OCI-LY3 (cell line): ENCODE measurements around the gene MRPS11.

Experiments used
- H2AFZ ChIP-seq: fragments of 200-600, 300-600 bp; shearing (Covaris generic); 2 replicates; pipeline ENCODE4 v1.6.0; 2014; ENCODE audit warnings: antibody characterized with exemption, low read depth, low read length
- H3K27ac ChIP-seq: fragments of 200-600, 300-600 bp; sonication (generic); 2 replicates; pipeline ENCODE4 v1.5.1; 2014; ENCODE audit warnings: mild to moderate bottlenecking, low read length, moderate library complexity, mixed read lengths
- H3K27me3 ChIP-seq: fragments of 200-600, 300-600 bp; sonication (generic); 2 replicates; pipeline ENCODE4 v1.6.1; 2014; ENCODE audit warnings: low read depth, low read length, mixed read lengths
- H3K36me3 ChIP-seq: fragments of 200-600, 300-600 bp; sonication (generic); replicated peaks from 2 replicates; pipeline ENCODE3; 2014; ENCODE audit warnings: low read depth, low read length, mixed read lengths
- H3K4me1 ChIP-seq: fragments of 300-600, 200-600 bp; sonication (generic); 2 replicates; pipeline ENCODE4 v1.6.1; 2014; ENCODE audit warnings: low read length, mixed read lengths
- H3K4me2 ChIP-seq: fragments of 200-600, 300-600 bp; sonication (generic); 2 replicates; pipeline ENCODE4 v1.6.1; 2014; ENCODE audit warnings: low read length, mixed read lengths
- H3K4me3 ChIP-seq: fragments of 300-600, 200-600 bp; sonication (generic); 2 replicates; pipeline ENCODE4 v1.5.1; 2014; ENCODE audit warnings: antibody characterized with exemption, mild to moderate bottlenecking, low read length, moderate library complexity
- H3K79me2 ChIP-seq: fragments of 300-600, 200-600 bp; shearing (Covaris generic); 2 replicates; pipeline ENCODE4 v1.6.1; 2014; ENCODE audit warnings: mild to moderate bottlenecking, low read length, mixed read lengths
- H3K9ac ChIP-seq: fragments of 300-600, 200-600 bp; shearing (Covaris generic); 2 replicates; pipeline ENCODE4 v1.6.0; 2014; ENCODE audit warnings: mild to moderate bottlenecking, low read length, moderate library complexity
- H3K9me3 ChIP-seq: fragments of 200-600, 300-600 bp; shearing (Covaris generic); 2 replicates; pipeline ENCODE4 v1.6.1; 2014; ENCODE audit warnings: low read length, mixed read lengths; ENCODE audit not compliant: insufficient read depth
- H4K20me1 ChIP-seq: fragments of 200-600, 300-600 bp; sonication (generic); 2 replicates; pipeline ENCODE4 v1.6.1; 2016; ENCODE audit warnings: low read length, mixed read lengths; ENCODE audit not compliant: insufficient read depth
- EZH2phosphoT487 ChIP-seq: fragments of 200-600 bp; shearing (Covaris generic); IDR thresholded peaks from 2 replicates; pipeline ENCODE4 v1.6.1; 2018; ENCODE audit warnings: antibody characterized with exemption, mixed run types, low read depth
- TF ChIP-seq, protein P1 (sequence below): fragments of 200-600, 300-600 bp; sonication (generic); IDR thresholded peaks from 2 replicates; pipeline ENCODE4 v1.5.1; 2014; ENCODE audit warnings: antibody characterized with exemption, low read length, low read depth

Gene MRPS11

DNA sequence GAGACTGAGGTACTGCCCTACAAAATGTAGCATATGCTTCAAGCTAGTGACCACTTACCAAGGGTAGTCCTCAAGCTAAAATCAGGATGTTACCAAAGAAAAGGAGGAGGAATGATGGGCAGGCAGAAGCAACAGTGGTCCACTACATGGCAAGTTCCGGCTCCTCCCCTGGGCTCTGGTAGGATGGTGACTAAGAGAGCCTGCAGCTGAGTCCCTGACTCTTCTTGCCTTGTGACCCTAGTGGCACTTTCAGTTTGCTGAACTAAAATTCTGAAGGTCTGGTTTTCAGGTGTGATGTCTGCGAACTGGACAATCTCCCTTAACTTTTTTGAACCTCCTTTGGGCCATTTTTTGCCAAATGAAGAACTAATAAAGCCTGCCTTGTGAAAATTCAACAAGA, 41.2 kb upstream of the MRPS11 start:
- Histone ChIP-seq H3K4me3 (no peak overlapping the region), H3K79me2 (no peaks in the 10 kb centered on the region), H2AFZ (no peak overlapping the region), H3K9me3 (no peaks in the 10 kb centered on the region), H3K9ac (no peak overlapping the region), H3K27ac (no peak overlapping the region), H4K20me1 (no peaks in the 10 kb centered on the region), H3K4me2 (no peak overlapping the region), H3K27me3 (peaks cover 70% of the 10 kb centered on the region), H3K36me3 (no peaks in the 10 kb centered on the region), H3K4me1 (no peaks in the 10 kb centered on the region)
- no peak for TF ChIP-seq EZH2phosphoT487
- TF ChIP-seq, protein P1, sequence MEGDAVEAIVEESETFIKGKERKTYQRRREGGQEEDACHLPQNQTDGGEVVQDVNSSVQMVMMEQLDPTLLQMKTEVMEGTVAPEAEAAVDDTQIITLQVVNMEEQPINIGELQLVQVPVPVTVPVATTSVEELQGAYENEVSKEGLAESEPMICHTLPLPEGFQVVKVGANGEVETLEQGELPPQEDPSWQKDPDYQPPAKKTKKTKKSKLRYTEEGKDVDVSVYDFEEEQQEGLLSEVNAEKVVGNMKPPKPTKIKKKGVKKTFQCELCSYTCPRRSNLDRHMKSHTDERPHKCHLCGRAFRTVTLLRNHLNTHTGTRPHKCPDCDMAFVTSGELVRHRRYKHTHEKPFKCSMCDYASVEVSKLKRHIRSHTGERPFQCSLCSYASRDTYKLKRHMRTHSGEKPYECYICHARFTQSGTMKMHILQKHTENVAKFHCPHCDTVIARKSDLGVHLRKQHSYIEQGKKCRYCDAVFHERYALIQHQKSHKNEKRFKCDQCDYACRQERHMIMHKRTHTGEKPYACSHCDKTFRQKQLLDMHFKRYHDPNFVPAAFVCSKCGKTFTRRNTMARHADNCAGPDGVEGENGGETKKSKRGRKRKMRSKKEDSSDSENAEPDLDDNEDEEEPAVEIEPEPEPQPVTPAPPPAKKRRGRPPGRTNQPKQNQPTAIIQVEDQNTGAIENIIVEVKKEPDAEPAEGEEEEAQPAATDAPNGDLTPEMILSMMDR: no peak

GRCh38 chr15:88428053-88428452, 39.5 kb upstream of the MRPS11 start:
- Histone ChIP-seq H2AFZ (no peak overlapping the region), H3K9me3 (no peaks in the 10 kb centered on the region), H3K36me3 (no peaks in the 10 kb centered on the region), H3K4me1 (no peaks in the 10 kb centered on the region), H3K4me3 (no peak overlapping the region), H3K27ac (no peak overlapping the region), H3K79me2 (no peaks in the 10 kb centered on the region), H3K27me3 (peaks cover 69% of the 10 kb centered on the region), H3K9ac (no peak overlapping the region), H4K20me1 (no peaks in the 10 kb centered on the region), H3K4me2 (no peak overlapping the region)
- no peak for TF ChIP-seq EZH2phosphoT487
- TF ChIP-seq, protein P1: no peak

DNA sequence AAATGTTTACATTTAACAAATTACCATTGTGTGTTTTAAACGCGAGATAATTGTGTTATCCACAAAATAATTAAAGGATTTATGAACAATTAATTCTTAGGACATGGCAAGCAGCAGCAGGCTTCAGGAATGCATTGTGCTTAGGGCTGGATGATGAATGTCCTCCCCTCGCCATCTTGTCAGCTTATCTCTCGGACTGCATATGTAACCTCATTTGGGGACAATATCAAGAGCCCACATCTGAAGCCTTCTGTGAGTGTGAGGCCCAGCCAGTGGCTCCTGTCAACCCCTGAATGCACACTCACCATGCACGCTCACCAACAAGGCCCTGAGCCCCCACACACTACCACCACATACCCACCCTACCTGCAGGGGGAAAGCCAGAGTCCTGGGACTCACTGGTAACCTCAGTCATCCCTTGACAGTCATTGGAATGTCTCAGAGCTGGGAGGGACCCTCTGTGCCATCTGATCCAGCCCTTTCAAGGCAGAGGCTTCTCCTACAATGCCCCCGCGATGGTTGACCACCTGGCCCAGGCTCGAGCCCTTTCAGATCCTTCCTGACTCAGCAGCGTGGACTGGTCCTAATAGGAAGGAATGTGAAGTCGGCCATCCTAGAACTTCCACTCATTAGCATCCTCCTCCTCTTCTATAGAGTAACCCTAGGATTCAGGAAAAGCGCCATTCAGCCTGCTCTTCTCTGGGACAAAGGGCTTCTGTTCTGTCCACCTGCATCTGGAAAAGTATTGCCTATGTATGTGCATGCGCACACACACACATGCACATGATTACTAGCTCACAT, 38.5 kb upstream of the MRPS11 start:
- H3K36me3 ChIP-seq: no peaks in the 10 kb centered on the region
- no peaks in the 10 kb centered on the region for H3K79me2 ChIP-seq
- no peak overlapping the region for H2AFZ ChIP-seq
- H3K9me3 ChIP-seq: no peaks in the 10 kb centered on the region
- H4K20me1 ChIP-seq: no peaks in the 10 kb centered on the region
- H3K4me3 ChIP-seq: no peak overlapping the region
- TF ChIP-seq, protein P1: no peak
- peaks cover 73% of the 10 kb centered on the region for H3K27me3 ChIP-seq
- H3K9ac ChIP-seq: no peak overlapping the region
- no peaks in the 10 kb centered on the region for H3K4me1 ChIP-seq
- H3K4me2 ChIP-seq: no peak overlapping the region
- no peak overlapping the region for H3K27ac ChIP-seq

DNA sequence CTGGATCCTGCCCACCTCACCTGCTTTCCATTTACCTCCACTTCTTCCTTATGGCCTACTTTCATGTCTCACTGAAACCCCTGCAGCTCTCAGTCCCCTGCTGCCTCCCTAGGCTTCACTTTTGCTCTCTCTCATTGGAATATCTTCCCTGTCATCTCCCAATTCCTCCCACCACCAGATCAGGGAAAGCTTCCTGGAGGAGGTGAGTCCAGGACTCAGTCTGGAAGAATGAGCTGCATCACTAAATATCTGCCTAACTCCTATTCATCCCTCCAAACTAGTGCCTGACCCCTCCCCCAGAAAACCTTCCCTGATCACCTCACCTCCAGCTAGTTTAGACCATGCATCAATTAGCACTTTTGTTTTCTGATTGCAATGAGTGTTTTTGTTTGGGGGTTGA, 37.5 kb upstream of the MRPS11 start:
- H3K9me3 ChIP-seq: no peaks in the 10 kb centered on the region
- H3K79me2 ChIP-seq: no peaks in the 10 kb centered on the region
- H3K27me3 ChIP-seq: peaks cover 74% of the 10 kb centered on the region
- H3K4me1 ChIP-seq: no peaks in the 10 kb centered on the region
- TF ChIP-seq, protein P1: no peak
- no peak for TF ChIP-seq EZH2phosphoT487
- H4K20me1 ChIP-seq: no peaks in the 10 kb centered on the region
- no peak overlapping the region for H3K27ac ChIP-seq
- no peak overlapping the region for H3K4me2 ChIP-seq
- no peak overlapping the region for H2AFZ ChIP-seq
- no peak overlapping the region for H3K4me3 ChIP-seq
- no peaks in the 10 kb centered on the region for H3K36me3 ChIP-seq
- H3K9ac ChIP-seq: no peak overlapping the region
